ENCODE data around the gene OTOP2. TPM values are rescaled to one million over a fixed set of nuclear protein-coding genes. Genes with fewer than 3 reads are reported as not detected.

Gene OTOP2
- total RNA-seq, 4 donors from 2014 or later, result not detected

- TF ChIP-seq CTCF (IDR thresholded peaks at IDR 0.05), result no peak
- no peak for TF ChIP-seq EP300 (IDR thresholded peaks at IDR 0.05)
- TF ChIP-seq POLR2AphosphoS5 (IDR thresholded peaks at IDR 0.05), result no peak
- no peak for TF ChIP-seq POLR2A (IDR thresholded peaks at IDR 0.05)
- no CpG with 5 or more reads among the region's 32 CpGs for WGBS, 2 donors (ENCODE audit: low coverage in 1 of 2)
Measured at GRCh38 chr17:74951680-74952421, 27.8 kb downstream of the OTOP2 start.

DNA sequence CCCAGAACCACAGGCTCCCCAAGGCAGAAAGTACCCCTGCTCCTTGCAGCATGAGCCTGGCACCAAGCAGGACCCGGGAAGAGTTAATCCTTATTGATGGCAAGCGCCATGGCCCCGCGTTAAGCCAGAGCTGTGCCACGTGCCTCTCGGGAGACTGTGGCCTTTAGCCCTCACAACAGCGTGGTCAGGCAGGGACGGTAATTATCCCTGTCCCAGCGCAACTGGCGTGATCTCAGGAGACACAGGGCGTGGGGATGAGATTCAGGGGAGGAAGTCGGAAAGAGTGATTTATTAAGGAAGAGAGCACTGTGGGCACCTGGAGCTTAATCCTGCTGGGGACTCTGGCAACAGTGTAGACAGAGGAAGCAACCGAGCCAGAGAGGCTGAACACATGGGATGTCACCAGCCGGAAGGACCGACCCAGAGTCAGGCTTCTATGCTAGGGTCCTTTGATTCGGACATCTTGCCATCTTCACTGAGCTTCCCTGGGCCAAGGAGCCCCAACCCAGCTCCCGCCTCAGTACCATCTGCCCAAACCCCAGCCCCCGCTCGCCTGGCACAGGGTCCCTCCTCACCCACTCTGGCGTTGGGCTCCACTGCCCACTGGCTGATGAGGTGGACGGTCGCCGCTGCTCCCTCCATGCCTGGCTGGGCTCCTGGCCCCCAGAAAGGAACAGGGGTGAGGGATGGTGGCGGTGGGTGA is 28.5 kb downstream of the OTOP2 start:
- Histone ChIP-seq H3K9me3 (no peaks in the 10 kb centered on the region), H3K36me3 (peaks cover 0 to 14% of the 10 kb centered on the region in 2 donors), H3K27me3 (peaks cover 51% of the 10 kb centered on the region), H3K27ac (no peak overlapping the region), H3K4me1 (no peaks in the 10 kb centered on the region), H3K4me3 (no peak overlapping the region)
- no peak for ATAC-seq
- 95% methylated on average over 4 of the region's 24 CpGs; no CpG with 5 or more reads in 1 of the 2 donors for WGBS, 2 donors (ENCODE audit: low coverage in 1 of 2)
- TF ChIP-seq EP300 (IDR thresholded peaks at IDR 0.05) (no peak), POLR2A (IDR thresholded peaks at IDR 0.05) (no peak), POLR2AphosphoS5 (IDR thresholded peaks at IDR 0.05) (no peak), CTCF (IDR thresholded peaks at IDR 0.05) (no peak)

More at GRCh38 chr17:74951680-74952421, 27.8 kb downstream of the OTOP2 start:
- Histone ChIP-seq H3K27me3 (peaks cover 58% of the 10 kb centered on the region), H3K9me3 (no peaks in the 10 kb centered on the region), H3K27ac (no peak overlapping the region), H3K4me3 (no peak overlapping the region), H3K4me1 (no peaks in the 10 kb centered on the region), H3K36me3 (peaks cover 0 to 14% of the 10 kb centered on the region in 2 donors)
- no peak for ATAC-seq

GRCh38 chr17:74953134-74953687 is 29.1 kb downstream of the OTOP2 start:
- 80 to 88% methylated on average over 1 to 6 of the region's 11 CpGs for WGBS, 2 donors (ENCODE audit: low coverage in 1 of 2)
- H3K4me3 ChIP-seq, result no peak overlapping the region
- H3K27me3 ChIP-seq, result peaks cover 48% of the 10 kb centered on the region
- no peaks in the 10 kb centered on the region for H3K9me3 ChIP-seq
- no peak for ATAC-seq
- peaks cover 0 to 4% (median 0%) of the 10 kb centered on the region in 3 donors for H3K4me1 ChIP-seq
- H3K27ac ChIP-seq, result no peak overlapping the region
- H3K36me3 ChIP-seq, result peaks cover 0 to 14% of the 10 kb centered on the region in 2 donors
- no peak for TF ChIP-seq EP300 (IDR thresholded peaks at IDR 0.05)
- no peak for TF ChIP-seq POLR2A (IDR thresholded peaks at IDR 0.05)
- TF ChIP-seq POLR2AphosphoS5 (IDR thresholded peaks at IDR 0.05), result no peak
- TF ChIP-seq CTCF (IDR thresholded peaks at IDR 0.05), result no peak

DNA sequence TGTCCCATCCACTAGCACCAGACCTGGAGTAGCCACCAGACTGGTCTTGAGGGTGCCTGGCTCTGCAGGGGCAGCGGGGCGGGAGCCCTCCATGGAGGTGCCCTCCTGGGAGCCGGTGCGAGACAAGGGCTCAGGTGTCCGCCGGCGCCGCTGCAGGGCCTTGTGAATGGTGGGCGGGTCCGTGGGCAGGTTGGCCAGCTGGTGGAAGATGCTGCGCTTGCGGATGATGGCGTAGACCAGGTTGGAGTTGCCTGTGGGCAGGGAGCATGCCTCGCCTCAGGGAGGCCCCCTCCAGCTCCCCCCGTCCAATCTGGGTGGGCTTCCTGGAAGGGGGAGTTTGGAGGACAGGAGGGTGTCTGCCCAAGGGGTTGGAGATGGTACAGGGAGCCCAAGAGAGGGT is 30.0 kb downstream of the OTOP2 start:
- TF ChIP-seq POLR2A (IDR thresholded peaks at IDR 0.05) (no peak), EP300 (IDR thresholded peaks at IDR 0.05) (no peak), POLR2AphosphoS5 (IDR thresholded peaks at IDR 0.05) (no peak), CTCF (IDR thresholded peaks at IDR 0.05) (no peak)
- H3K4me1 ChIP-seq, result peaks cover 0 to 5% (median 0%) of the 10 kb centered on the region in 3 donors
- no peak overlapping the region for H3K4me3 ChIP-seq
- peaks cover 0 to 14% of the 10 kb centered on the region in 2 donors for H3K36me3 ChIP-seq
- no CpG with 5 or more reads among the region's 15 CpGs for WGBS, 2 donors (ENCODE audit: low coverage in 1 of 2)
- peaks cover 45% of the 10 kb centered on the region for H3K27me3 ChIP-seq
- no peak overlapping the region for H3K27ac ChIP-seq
- H3K9me3 ChIP-seq, result no peaks in the 10 kb centered on the region
- ATAC-seq, result no peak
